Femur (tissue), 1 donor: Measurements from ENCODE around the gene OVCH2.
"Not testable (repeated sequence)": the region's sequence is repeated elsewhere in the genome, so short reads cannot be mapped to it uniquely, and the experiment has no call there.

Source experiments
- DNase-seq: peaks from one replicate; pipeline ENCODE4 v3.0.0-alpha.2; 2017

Gene OVCH2, protein sequence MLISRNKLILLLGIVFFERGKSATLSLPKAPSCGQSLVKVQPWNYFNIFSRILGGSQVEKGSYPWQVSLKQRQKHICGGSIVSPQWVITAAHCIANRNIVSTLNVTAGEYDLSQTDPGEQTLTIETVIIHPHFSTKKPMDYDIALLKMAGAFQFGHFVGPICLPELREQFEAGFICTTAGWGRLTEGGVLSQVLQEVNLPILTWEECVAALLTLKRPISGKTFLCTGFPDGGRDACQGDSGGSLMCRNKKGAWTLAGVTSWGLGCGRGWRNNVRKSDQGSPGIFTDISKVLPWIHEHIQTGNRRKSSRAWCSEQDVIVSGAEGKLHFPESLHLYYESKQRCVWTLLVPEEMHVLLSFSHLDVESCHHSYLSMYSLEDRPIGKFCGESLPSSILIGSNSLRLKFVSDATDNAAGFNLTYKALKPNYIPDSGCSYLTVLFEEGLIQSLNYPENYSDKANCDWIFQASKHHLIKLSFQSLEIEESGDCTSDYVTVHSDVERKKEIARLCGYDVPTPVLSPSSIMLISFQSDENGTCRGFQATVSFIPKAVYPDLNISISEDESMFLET

DNA sequence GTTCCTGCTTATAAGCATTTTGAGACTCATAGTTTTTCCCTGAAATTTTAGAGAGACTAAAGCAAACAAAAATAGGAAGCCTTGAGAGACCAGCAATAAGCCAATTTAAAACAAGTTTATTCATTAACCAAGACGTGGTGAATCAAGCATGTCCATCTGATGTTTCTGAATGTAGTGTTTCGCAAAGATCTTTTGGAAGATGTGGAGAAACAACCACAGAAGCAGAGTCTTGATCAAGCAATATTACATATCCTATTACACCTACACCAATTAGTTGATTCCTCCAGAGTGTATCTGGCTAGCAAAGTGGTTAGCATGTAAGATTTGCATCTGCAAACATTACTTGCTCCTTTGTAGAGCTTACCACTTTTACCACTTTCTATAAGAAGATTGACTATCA, at the start of gene OVCH2:
Gene OVCH2 (minus strand): TSS at position 101 of the 400 bp plus-strand sequence. CDS start 83 bp downstream, at position 18.
- no peak for DNase-seq

DNA sequence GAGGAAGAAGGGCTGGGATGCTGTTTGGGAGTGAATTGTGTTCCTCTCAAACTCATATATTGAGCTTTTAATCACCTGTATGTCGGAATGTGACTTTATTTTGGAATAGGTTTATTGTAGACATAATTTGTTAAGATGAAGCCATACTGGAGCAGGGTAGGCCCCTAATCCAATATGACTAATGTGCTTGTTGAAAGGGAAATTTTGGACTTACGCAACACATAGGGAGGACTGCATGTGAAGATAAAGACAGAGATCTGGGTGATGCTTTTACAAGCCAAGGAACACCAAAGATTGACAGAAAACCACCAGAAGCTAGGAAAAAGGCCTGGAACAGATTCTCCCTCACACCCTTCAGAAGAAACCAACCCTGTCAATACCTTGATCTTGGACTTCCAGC, 43.2 kb upstream of the OVCH2 start:
- DNase-seq = no peak

DNA sequence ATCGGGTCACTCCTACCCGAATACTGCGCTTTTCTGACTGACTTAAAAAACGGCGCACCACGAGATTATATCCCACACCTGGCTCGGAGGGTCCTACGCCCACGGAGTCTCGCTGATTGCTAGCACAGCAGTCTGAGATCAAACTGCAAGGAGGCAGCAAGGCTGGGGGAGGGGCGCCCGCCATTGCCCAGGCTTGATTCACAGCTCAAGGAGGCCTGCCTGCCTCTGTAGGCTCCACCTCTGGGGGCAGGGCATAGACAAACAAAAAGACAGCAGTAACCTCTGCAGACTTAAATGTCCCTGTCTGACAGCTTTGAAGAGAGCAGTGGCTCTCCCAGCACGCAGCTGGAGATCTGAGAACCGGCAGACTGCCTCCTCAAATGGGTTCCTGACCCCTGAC, 28.5 kb upstream of the OVCH2 start:
- DNase-seq = not testable (repeated sequence)

DNA sequence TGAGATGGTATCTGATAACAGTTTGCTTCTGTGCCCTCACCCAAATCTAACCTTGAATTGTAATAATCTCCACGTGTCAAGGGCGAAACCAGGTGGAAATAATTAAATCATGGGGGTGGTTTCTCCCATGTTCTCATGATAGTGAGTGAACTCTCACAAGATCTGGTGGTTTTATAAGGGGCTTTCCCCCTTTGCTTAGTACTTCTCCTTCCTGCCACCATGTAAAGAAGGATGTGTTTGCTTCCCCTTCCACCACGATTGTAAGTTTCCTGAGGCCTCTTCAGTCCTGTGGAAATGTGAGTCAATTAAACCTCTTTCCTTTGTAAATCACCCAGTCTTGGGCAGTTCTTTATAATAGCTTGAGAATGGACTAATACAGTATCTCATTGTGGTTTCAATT, 8.5 kb upstream of the OVCH2 start:
- DNase-seq = no peak

GRCh38 chr11:7703740-7704139, 2.5 kb downstream of the OVCH2 start:
- DNase-seq = no peak

DNA sequence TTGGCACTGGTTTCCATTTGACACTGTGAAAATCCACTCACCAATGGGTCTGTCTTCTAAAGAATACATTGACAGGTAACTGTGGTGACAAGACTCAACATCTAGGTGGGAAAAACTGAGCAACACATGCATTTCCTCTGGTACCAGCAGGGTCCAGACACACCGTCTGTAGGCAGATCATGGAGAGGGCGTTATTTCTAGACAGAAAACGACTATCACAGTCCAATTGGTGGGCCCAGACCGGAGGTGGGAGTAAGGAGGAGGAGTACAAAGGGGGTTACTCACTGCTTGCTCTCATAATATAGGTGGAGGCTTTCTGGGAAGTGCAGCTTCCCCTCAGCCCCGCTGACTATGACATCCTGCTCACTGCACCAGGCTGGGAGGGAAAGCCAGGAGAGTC, 9.9 kb downstream of the OVCH2 start:
- no peak for DNase-seq

DNA sequence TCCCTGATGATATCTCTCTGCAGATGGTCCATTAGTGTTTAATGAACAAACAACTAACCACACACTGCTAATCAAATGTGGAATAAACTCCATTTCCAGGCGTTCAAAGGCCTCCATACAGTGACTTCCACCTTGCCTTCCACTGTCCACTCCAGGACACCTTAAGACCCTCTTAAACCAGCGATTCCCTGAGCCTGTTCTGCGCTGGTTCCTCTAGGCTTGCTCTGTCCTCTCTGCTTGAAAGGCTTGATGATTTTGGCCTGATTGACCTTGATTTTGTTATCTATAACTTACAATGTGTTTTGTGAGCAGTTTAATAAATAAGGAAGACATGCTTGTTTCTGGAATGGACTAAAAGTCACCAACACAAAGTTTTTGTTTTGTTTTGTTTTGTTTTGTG, 12.0 kb downstream of the OVCH2 start:
- DNase-seq = no peak

DNA sequence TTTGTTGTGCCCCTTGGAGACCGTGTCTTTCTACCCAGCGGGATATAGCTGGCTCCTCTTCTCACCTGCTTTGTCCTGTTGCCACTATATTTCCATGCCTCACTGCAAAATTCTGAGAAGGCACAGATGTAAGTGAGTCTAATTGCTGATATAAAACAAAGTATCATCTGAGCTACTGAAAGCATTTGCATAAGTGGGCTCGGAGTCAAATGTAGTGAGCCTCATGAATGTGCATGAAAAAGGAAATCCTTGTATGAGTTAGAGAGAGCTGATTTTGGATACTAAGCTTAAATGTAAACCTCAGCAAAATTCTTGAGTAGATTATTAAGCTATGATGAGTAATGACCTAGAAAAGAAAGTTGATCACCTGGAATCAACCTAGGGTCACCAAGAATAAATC, 13.9 kb downstream of the OVCH2 start:
- DNase-seq = no peak

DNA sequence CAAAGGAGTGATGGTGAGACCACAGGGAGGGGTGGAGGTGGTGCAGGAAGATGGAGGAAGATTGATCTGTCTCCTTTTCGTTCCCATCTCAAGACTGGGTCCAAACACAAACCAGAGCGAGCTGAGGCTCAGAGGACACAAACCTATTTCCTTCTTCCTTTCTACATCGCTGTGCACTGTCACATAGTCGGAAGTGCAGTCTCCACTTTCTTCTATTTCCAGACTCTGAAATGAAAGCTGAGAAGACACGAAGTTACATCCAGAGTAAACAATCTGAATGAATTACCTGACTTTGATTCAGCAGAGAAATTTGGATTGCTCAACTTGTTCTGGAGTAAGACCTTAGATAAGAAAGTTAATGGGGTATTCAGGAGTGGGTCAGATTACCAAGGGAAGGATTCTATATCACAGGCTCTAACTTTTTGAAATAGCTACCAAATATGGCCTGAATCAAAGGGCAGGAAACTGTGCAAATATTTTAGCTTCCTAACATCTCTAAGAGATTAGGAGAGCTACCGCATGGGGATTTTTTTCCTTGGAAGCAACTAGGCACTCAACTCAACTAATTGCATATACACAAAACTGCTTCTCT, 14.4 kb downstream of the OVCH2 start:
- DNase-seq = no peak

- no peak for DNase-seq
These were observed 15.6 kb downstream of the OVCH2 start for GRCh38 chr11:7690648-7691047.

GRCh38 chr11:7689239-7689638, 17.0 kb downstream of the OVCH2 start:
- no peak for DNase-seq

GRCh38 chr11:7688238-7688826, 17.9 kb downstream of the OVCH2 start:
- peak; percentile 48 for DNase-seq

GRCh38 chr11:7687386-7687785, 18.9 kb downstream of the OVCH2 start:
- DNase-seq = no peak

DNA sequence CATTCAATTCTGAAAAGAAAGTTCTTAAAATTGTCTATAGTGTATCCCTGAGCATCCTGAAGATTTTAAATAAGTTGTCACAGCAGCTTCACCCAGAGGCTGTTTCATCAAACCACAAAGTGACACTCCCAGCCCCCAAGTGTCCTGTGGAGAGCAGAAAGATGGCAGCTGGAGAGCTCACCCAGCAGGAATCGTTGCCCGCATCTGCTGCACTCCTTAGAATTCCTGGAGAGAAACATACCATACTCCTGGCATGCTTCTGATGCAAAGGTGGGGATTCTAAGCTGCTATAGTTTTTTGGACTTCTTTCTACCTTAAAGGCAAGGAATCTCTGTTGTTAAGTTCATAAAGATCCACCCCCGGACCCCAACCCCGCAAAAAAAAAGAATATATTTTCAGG, 19.5 kb downstream of the OVCH2 start:
- DNase-seq = no peak

DNA sequence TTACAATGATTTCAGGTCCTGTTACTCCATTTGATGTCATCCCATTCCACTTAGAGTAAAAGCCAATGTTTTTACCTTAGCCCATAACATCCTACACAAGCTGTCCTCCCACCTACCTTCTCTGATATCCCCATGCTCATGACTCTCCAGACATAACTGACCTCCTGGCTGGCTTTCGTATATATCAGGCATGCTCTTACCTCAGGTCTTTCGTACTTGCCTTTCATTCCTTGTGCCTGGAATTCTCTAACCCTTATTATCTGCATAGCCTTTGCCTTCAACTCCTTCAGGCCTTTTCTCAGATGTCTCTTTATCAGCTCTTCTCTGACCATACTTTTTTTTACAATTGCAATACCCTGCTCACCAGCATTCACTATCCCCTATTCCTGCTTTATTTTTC, 22.7 kb downstream of the OVCH2 start:
- no peak for DNase-seq

DNA sequence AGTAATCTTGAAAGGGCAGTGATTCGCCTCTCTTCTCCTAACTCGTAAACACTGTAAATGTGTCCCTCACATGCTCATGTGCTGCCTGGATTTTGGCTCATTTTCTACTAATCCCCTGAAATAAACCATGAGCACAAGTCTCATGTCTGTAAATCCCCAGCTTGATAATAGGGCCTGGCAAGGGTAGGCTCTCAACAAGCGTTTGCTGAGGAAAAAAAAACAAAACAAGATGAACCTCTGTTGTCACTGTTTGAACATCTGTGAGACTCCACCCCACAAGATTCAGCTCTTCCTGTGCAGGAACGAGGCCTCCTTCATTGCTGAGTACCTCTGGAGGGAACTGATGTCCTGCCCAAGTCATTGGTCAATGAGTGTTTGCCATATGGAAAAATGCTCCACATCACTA, 28.5 kb downstream of the OVCH2 start:
- DNase-seq = no peak

DNA sequence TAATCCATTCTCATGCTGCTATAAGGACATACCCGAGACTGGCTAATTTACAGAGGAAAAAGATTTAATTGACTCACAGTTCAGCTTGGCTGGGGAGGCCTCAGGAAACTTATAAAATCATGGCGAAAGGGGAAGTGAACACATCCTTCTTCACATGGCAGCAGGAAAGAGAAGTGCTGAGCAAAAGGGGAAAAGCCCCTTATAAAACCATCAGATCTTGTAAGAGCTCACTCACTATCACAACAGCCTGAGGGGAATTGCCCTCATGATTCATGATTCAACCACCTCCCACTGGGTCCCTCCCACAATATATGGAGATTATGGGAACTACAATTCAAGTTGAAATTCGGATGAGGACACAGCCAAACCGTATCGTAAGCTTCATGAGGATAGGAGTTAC, 29.2 kb downstream of the OVCH2 start:
- no peak for DNase-seq

- DNase-seq = no peak
These were observed 30.6 kb downstream of the OVCH2 start for GRCh38 chr11:7675631-7676030.

DNA sequence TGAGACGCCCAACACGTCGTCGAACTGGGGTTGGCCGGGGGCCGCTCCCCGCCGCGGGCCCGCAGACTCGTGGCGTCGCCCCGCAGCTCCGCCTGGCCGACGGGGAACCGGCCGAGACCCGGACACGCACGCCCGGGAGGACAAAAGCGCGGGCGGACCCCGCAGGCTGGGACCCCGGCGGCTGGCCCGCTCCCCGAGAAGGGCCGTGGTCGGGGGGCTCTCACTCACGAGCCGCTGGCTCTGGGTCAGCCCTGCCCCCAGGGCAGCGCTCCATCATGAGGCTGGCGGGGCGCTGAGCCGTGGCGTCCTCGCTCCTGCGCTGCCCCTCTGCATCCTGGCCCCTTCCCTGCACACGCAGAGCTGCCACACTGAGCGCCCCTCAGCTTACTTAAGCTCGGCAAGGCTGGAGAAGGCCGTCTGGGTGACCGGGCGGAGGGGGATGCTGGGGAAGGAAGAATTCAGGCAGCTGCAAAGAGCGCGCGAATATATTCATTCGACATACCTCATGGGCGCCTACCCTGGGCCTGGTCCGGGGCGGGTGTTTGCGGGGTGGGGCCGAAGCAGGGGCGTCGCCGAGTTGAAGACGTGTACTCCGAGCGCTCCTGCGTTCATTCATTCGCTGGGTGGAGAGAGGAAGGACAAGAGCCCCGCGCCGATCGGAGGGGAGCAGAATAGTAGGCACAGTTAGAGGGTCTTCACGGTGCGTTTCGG, 32.4 kb downstream of the OVCH2 start:
- peak; percentile 64 for DNase-seq

GRCh38 chr11:7672960-7673723, 33.1 kb downstream of the OVCH2 start, which contains the start of gene CYB5R2:
CYB5R2 (minus strand) TSS chr11:7673500; CDS start chr11:7672825, 675 bp downstream.
- DNase-seq = peak; percentile 88

- no peak for DNase-seq
These were observed 33.9 kb downstream of the OVCH2 start for GRCh38 chr11:7672276-7672959.
